ENCODE measurements around the gene SMG7. TPM values are rescaled to one million over a fixed set of nuclear protein-coding genes. Genes with fewer than 3 reads are reported as not detected.

Gene SMG7
- total RNA-seq, 2 experiments from 2014 or later, result 45.5 to 46.2 TPM

DNA sequence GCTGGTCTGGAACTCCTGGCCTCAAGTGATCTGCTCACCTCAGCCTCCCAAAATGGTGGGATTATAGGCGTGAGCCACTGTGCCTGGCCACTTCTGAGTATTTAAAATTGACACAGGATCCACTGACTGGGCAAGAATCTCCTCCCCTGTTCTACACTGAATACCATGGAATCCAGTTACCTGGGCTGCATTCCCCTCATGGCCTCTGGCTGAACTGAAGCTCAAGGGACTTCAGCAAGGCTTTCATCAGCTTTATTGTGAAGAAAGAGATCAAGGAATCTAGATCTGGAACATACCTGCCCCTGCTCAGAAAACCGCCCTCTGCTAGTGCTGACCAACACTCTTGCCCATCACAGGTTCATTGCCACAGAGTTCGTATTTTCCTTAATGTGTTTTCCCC is 97.5 kb downstream of the SMG7 start:
- ChIA-PET CTCF (interaction anchor here (1.1 to 2.0 kb wide), 3 partner anchors 10 to 288 kb away, joined by 3 to 5 read pairs (median 4); no protein-coding TSS in a partner anchor), POLR2A (interaction anchor here (1.3 kb wide), 1 partner anchor 63 kb away, joined by 4 read pairs; no protein-coding TSS in a partner anchor)
- intact Hi-C loops (cut with micrococcal nuclease), result loop anchor here (1.0 kb wide), 2 partner anchors 10 to 20 kb away; partner anchors contain the start of gene NCF2
- H3K9me3 Mint-ChIP-seq, result no peaks in the 10 kb centered on the region
- no peak overlapping the region for H3K27ac Mint-ChIP-seq
- H3K27me3 Mint-ChIP-seq, result no peaks in the 10 kb centered on the region
- DNase-seq, result no peak
- H3K4me3 Mint-ChIP-seq, result no peak overlapping the region
- peaks cover 3% of the 10 kb centered on the region for H3K36me3 Mint-ChIP-seq
- H3K4me1 Mint-ChIP-seq (ENCODE audit: low read depth), result peaks cover 22% of the 10 kb centered on the region

DNA sequence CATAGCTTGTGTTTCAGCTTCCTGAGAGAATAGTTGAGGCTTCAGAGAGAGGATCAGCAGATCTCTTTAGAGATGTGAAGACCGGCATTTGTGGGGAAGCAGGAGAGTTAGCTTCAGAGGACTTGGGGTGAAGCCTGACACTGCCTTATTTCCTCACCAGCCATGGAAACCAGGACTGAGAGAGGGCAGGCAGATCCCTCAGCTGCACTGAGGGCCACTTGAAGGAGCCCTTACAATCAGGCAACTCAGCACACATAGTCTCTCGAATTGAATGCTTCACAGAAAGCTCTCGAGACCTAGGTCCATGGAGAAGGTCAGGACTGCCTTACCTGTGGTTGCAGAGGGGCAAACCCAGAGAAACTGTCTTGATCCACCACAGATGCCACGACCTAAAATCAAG is 98.2 kb downstream of the SMG7 start:
- H3K4me1 Mint-ChIP-seq (ENCODE audit: low read depth), result peaks cover 22% of the 10 kb centered on the region
- H3K27me3 Mint-ChIP-seq, result no peaks in the 10 kb centered on the region
- ChIA-PET POLR2A (interaction anchor here (0.5 to 1.3 kb wide), 2 partner anchors 10 to 62 kb away, joined by 3 to 4 read pairs; no protein-coding TSS in a partner anchor), CTCF (interaction anchor here (1.4 to 2.0 kb wide), 2 partner anchors 10 to 85 kb away, joined by 4 to 5 read pairs; no protein-coding TSS in a partner anchor)
- no peak for DNase-seq
- H3K27ac Mint-ChIP-seq, result no peak overlapping the region
- no peaks in the 10 kb centered on the region for H3K36me3 Mint-ChIP-seq
- intact Hi-C loops (cut with micrococcal nuclease), result no loop called here
- no peak overlapping the region for H3K4me3 Mint-ChIP-seq
- H3K9me3 Mint-ChIP-seq, result no peaks in the 10 kb centered on the region

DNA sequence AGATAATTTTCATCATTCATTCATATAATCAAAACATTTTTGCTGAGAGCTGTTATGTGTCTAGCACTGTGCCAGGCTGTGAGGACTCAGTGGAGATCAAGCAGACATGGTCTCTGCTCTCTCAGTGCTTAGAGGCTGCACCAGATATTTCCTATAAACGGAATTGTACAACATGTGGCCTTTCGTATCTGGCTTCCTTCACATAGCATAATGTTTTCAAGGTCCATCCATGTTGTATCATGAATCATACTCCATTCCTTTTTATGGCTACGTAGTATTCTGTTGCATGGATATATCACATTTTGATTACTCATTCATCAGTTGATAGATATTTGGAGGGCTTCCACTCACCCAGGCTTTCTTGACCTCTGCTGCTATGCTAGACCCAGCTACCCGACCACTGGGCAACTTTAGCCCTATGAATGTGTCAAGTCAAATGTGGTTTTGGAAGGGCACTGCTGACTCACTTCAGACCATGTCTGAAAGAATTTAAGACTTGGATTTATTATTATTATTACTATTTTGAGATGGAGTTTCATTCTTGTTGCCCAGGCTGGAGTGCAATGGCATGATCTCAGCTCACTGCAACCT is 99.5 kb downstream of the SMG7 start:
- ChIA-PET POLR2A (no interaction called here), CTCF (no interaction called here)
- Mint-ChIP-seq H3K4me3 (no peak overlapping the region), H3K27me3 (no peaks in the 10 kb centered on the region), H3K4me1 (ENCODE audit: low read depth) (peaks cover 22% of the 10 kb centered on the region), H3K9me3 (no peaks in the 10 kb centered on the region), H3K27ac (no peak overlapping the region), H3K36me3 (no peaks in the 10 kb centered on the region)
- intact Hi-C loops (cut with micrococcal nuclease), result no loop called here
- no peak for DNase-seq

DNA sequence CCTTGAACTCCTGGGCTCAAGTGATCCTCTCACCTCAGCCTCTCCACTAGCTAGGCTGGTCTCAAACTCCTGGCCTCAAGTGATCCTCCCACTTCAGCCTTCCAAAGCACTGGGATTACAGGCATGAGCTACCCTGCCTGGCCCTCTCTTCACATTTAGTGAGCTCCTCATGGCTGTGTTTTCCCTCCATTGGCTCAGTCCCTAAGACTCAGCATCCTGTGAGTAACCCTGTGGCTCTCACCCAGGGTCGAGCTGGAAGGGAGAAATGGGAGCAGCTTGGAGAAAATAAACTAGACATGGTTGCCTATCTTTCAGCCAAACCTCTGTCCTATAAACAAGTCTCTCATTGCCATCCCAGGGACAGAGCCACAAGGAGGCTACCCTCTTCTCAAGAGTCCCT is 100.4 kb downstream of the SMG7 start:
- Mint-ChIP-seq H3K36me3 (no peaks in the 10 kb centered on the region), H3K27me3 (no peaks in the 10 kb centered on the region), H3K9me3 (no peaks in the 10 kb centered on the region), H3K27ac (no peak overlapping the region), H3K4me3 (no peak overlapping the region), H3K4me1 (ENCODE audit: low read depth) (peaks cover 15% of the 10 kb centered on the region)
- intact Hi-C loops (cut with micrococcal nuclease), result no loop called here
- no peak for DNase-seq
- POLR2A ChIA-PET, result no interaction called here
- CTCF ChIA-PET, result interaction anchor here (1.0 kb wide), 1 partner anchor 83 kb away, joined by 3 read pairs; no protein-coding TSS in a partner anchor

DNA sequence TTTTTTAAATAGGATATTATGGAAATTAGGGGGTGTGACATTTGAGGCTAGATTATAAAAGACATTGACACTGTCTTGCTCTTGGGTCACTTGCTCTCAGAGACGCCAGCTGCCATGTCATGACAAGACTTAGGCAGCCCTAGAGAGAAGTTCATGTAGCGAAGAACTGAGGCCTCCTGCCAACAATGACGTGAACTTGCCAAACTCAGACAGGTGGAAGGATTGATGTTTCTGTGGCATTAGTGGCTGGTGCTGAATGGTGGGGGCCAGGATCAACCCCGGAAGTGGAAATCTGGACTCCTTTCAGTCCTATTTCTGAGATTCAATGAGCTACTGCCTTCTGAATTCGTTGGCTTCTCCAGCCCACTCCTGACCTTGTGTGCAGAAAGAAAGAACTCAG is 103.3 kb downstream of the SMG7 start:
- Mint-ChIP-seq H3K4me3 (no peak overlapping the region), H3K4me1 (ENCODE audit: low read depth) (peaks cover 7% of the 10 kb centered on the region), H3K27ac (no peak overlapping the region), H3K36me3 (no peaks in the 10 kb centered on the region), H3K27me3 (no peaks in the 10 kb centered on the region), H3K9me3 (no peaks in the 10 kb centered on the region)
- no peak for DNase-seq
- ChIA-PET CTCF (no interaction called here), POLR2A (no interaction called here)
- intact Hi-C loops (cut with micrococcal nuclease), result no loop called here

DNA sequence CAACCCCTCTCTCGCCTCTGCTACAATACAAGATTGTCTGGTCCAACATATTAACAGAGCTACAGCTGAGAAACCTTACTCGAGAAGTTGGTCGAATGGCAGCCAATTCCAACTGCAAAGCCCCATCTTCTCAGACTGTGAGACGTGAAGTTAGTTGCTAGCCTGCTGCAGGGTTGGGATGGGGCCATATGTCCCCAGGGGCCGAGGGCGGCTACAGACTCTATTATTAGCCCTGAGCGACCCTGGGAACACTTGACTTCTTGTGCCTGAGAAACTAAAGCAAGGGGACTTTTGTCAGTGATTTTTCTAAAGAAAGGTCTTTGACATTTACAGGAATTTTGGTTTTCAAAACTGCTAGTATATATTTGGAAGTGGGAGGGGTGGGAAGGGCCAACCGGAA is 104.2 kb downstream of the SMG7 start:
- Mint-ChIP-seq H3K4me1 (ENCODE audit: low read depth) (peaks cover 7% of the 10 kb centered on the region), H3K4me3 (no peak overlapping the region), H3K36me3 (no peaks in the 10 kb centered on the region), H3K27me3 (no peaks in the 10 kb centered on the region), H3K27ac (no peak overlapping the region), H3K9me3 (no peaks in the 10 kb centered on the region)
- ChIA-PET CTCF (no interaction called here), POLR2A (no interaction called here)
- DNase-seq, result no peak
- intact Hi-C loops (cut with micrococcal nuclease), result no loop called here

DNA sequence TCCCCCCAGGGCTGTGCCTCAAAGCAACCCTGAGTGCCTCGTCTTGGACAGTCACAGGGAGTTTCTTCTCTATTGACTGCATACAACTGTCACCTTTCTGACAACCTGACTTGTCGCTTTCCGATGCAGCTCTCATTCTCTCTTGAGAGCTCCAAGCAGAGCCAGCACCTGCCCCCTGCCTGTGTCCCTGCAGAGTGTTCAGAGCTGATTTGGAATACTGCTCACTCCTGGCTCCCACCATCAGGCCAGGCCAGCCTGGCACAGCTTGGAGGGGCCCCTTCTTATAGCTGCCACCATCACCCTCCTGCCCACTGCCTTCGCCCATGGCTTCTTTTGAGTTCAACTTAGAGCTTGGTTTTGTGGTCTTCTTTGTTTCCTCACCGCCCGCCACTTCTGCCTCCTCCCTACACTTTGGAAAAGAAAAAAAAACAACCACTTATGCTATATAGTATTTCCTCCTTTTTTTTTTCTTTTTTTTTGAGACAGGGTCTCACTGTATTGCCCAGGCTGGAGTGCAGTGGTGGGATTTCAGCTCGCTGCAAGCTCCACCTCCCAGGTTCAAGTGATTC is 105.7 kb downstream of the SMG7 start:
- Mint-ChIP-seq H3K9me3 (no peaks in the 10 kb centered on the region), H3K27me3 (no peaks in the 10 kb centered on the region), H3K27ac (no peak overlapping the region), H3K4me3 (no peak overlapping the region), H3K4me1 (ENCODE audit: low read depth) (peaks cover 7% of the 10 kb centered on the region), H3K36me3 (no peaks in the 10 kb centered on the region)
- intact Hi-C loops (cut with micrococcal nuclease), result no loop called here
- ChIA-PET CTCF (no interaction called here), POLR2A (no interaction called here)
- no peak for DNase-seq

DNA sequence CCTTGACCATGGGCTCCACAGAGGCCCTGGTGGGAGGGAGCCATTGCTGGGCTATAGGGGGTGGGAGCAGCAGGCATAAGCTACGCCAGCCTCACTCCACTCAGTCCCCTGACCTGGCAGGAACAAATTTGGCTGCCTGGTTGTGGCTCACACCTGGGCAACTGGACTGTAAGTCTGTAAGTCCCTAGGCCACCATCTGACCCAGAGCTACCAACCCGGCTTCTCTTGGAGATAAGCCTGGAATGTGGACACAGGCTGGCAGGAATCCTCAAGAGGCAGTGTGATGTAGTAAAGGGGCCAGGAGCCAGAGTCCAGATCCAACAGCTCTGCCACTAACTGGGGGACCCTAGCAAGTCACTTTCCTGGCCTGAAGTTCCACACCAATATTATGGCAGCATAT is 106.6 kb downstream of the SMG7 start:
- H3K27ac Mint-ChIP-seq, result no peak overlapping the region
- H3K9me3 Mint-ChIP-seq, result no peaks in the 10 kb centered on the region
- POLR2A ChIA-PET, result no interaction called here
- no peak for DNase-seq
- no peaks in the 10 kb centered on the region for H3K36me3 Mint-ChIP-seq
- H3K27me3 Mint-ChIP-seq, result no peaks in the 10 kb centered on the region
- H3K4me1 Mint-ChIP-seq (ENCODE audit: low read depth), result peaks cover 7% of the 10 kb centered on the region
- CTCF ChIA-PET, result interaction anchor here (0.6 to 1.4 kb wide), 2 partner anchors 57 to 297 kb away, joined by 3 read pairs; no protein-coding TSS in a partner anchor
- intact Hi-C loops (cut with micrococcal nuclease), result no loop called here
- H3K4me3 Mint-ChIP-seq, result no peak overlapping the region

DNA sequence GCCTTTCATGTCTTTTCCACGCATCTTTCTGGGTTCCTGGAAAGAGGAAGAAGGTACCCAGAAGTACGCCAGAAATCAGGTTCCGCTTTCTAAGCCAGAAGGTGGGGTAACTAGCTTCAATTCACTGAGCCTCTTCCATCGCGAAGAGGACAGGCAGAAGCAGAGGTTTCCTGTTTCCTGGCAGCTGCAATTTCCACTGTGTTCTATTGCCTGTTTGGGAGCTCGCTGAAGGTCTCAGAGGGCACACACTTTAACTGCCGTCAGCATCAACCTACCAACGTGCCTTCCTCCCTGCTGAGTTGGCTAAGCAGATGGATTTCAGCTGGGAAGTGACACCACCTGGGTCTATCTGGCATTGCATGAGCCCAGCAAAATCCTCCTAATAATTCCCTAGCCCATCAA is 108.0 kb downstream of the SMG7 start:
- ChIA-PET POLR2A (interaction anchor here (0.5 to 0.6 kb wide), 2 partner anchors 10 to 112 kb away, joined by 3 read pairs; no protein-coding TSS in a partner anchor), CTCF (interaction anchor here (0.7 to 1.6 kb wide), 5 partner anchors 10 to 298 kb away, joined by 3 to 6 read pairs (median 3); no protein-coding TSS in a partner anchor)
- Mint-ChIP-seq H3K9me3 (no peaks in the 10 kb centered on the region), H3K27me3 (no peaks in the 10 kb centered on the region), H3K4me1 (ENCODE audit: low read depth) (peaks cover 10% of the 10 kb centered on the region), H3K36me3 (no peaks in the 10 kb centered on the region), H3K4me3 (no peak overlapping the region), H3K27ac (no peak overlapping the region)
- intact Hi-C loops (cut with micrococcal nuclease), result loop anchor here (1.0 kb wide), 1 partner anchor 11 kb away; no protein-coding TSS in a partner anchor
- no peak for DNase-seq

DNA sequence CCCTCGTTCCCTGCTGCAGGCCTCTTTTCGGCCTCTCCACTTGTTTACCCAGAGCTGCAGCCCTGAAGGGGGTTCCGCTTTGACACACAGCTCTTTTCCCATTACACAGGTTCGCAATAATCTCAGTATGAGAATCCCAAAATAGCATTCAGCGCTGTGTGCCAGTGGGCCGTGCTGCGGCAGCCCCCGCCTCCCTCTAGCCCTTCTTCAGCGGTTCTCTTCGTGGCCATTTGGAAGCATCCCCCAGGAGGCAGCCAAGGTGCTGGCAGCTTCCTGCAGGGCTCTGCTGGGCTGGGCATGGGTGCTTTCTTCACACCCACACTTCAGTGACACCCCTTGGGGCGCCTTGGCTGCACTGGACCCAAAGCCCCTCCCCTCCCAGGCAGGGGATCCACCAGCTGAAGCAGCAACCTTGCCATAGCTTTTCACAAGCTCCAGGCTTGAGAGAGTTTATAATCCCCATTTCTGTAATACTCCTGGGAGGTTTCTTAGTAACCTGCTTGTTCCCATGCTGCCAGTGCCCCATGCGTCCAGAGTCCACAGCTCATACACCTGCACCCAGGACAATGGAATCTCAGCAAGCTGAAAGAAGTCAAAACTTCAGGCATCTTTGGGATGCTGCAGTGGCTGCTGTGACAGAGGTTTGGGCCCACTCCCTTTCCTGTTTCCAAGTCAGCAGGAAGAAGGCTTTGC is 109.9 kb downstream of the SMG7 start:
- CTCF ChIA-PET, result no interaction called here
- intact Hi-C loops (cut with micrococcal nuclease), result no loop called here
- Mint-ChIP-seq H3K9me3 (no peaks in the 10 kb centered on the region), H3K27ac (no peak overlapping the region), H3K4me1 (ENCODE audit: low read depth) (peaks cover 10% of the 10 kb centered on the region), H3K27me3 (no peaks in the 10 kb centered on the region), H3K36me3 (no peaks in the 10 kb centered on the region), H3K4me3 (no peak overlapping the region)
- POLR2A ChIA-PET, result no interaction called here
- no peak for DNase-seq

DNA sequence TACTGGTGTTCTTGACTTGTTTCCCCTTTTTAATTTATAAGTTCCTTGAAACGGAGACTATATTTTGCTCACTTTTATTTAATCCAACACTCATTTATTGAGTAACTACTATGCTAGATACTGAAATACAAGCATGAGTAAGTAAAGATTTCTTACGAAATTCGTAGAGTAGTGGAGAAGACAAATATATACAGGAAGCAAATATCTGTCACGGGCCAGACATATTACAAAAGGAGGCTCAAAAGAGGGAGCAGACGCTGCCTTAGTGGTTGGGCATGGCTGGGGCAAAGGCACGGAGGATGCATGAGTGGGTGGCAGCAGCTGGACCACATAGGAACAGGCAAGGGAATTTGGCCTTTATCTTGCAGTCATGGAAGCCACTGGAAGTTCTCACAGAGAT is 111.2 kb downstream of the SMG7 start:
- H3K4me3 Mint-ChIP-seq, result no peak overlapping the region
- no peaks in the 10 kb centered on the region for H3K9me3 Mint-ChIP-seq
- POLR2A ChIA-PET, result no interaction called here
- intact Hi-C loops (cut with micrococcal nuclease), result no loop called here
- no peaks in the 10 kb centered on the region for H3K36me3 Mint-ChIP-seq
- CTCF ChIA-PET, result no interaction called here
- peaks cover 10% of the 10 kb centered on the region for H3K4me1 Mint-ChIP-seq (ENCODE audit: low read depth)
- no peak overlapping the region for H3K27ac Mint-ChIP-seq
- no peaks in the 10 kb centered on the region for H3K27me3 Mint-ChIP-seq
- no peak for DNase-seq

DNA sequence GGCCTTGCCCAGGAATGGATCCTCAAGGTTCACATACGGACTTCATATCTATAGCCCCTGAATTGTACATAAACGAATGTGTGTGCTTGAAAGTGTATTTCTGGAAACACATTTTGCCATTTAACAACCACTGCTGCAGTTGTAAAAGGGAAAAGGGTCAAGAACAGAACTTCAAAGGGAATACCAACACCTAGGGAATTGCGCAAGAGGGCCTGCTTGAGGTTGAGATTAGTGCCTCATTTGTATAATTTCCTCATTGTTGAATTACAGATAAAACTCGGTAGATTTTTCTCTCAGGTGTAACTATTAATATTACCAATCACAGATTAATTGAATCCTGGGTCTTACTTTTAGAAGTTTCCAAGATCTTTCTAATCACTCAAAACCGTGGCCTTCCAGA is 111.8 kb downstream of the SMG7 start:
- Mint-ChIP-seq H3K27me3 (no peaks in the 10 kb centered on the region), H3K27ac (no peak overlapping the region), H3K9me3 (no peaks in the 10 kb centered on the region), H3K4me1 (ENCODE audit: low read depth) (peaks cover 17% of the 10 kb centered on the region), H3K4me3 (no peak overlapping the region), H3K36me3 (no peaks in the 10 kb centered on the region)
- CTCF ChIA-PET, result no interaction called here
- intact Hi-C loops (cut with micrococcal nuclease), result no loop called here
- DNase-seq, result no peak
- POLR2A ChIA-PET, result no interaction called here
